ENCODE results near the gene BNIP3. TPM values are rescaled to one million over a fixed set of nuclear protein-coding genes. Genes with fewer than 3 reads are reported as not detected.

The BNIP3 gene
- total RNA-seq, 1 experiment from 2014 or later: 113 TPM

- TF ChIP-seq E2F1 (CRISPR knock-in tag; IDR thresholded peaks at IDR 0.05) (no peak), KAT7 (CRISPR knock-in tag; IDR thresholded peaks at IDR 0.05; ENCODE audit: borderline replicate concordance) (no peak), ZNF532 (CRISPR knock-in tag; IDR thresholded peaks at IDR 0.05; ENCODE audit: borderline replicate concordance) (no peak), ATF6 (CRISPR knock-in tag; IDR thresholded peaks at IDR 0.05) (no peak), PRRX2 (CRISPR knock-in tag; IDR thresholded peaks at IDR 0.05) (no peak)
These were observed 21.7 kb upstream of the BNIP3 start (continued) for GRCh38 chr10:132003282-132003924.

GRCh38 chr10:132002004-132002403, 20.3 kb upstream of the BNIP3 start:
- Mint-ChIP-seq H3K36me3 (peaks cover 15% of the 10 kb centered on the region), H3K27me3 (ENCODE audit: low read depth) (no peaks in the 10 kb centered on the region), H3K4me1 (peaks cover 75% of the 10 kb centered on the region), H3K27ac (no peak overlapping the region), H3K9me3 (peaks cover 14% of the 10 kb centered on the region), H3K4me3 (no peak overlapping the region)
- no peak for ATAC-seq
- CTCF ChIA-PET: interaction anchor here (0.9 to 6.7 kb wide), 6 partner anchors 9 to 140 kb away, joined by 3 to 112 read pairs (median 4); partner anchors contain the start of gene BNIP3
- POLR2A ChIA-PET: no interaction called here
- no peak for TF ChIP-seq IRF2 (CRISPR knock-in tag; IDR thresholded peaks at IDR 0.05; ENCODE audit: borderline replicate concordance, low read depth)
- no peak for DNase-seq (ENCODE audit: low spot score)

- Mint-ChIP-seq H3K36me3 (peaks cover 15% of the 10 kb centered on the region), H3K4me3 (no peak overlapping the region), H3K9me3 (peaks cover 14% of the 10 kb centered on the region), H3K27me3 (ENCODE audit: low read depth) (no peaks in the 10 kb centered on the region), H3K27ac (peak overlapping the region; percentile 72), H3K4me1 (peaks cover 75% of the 10 kb centered on the region)
- peak; percentile 75 for ATAC-seq
- CTCF ChIA-PET: interaction anchor here (0.6 to 6.7 kb wide), 12 partner anchors 9 to 1350 kb away, joined by 3 to 112 read pairs (median 3); partner anchors contain the start of gene BNIP3
- TF ChIP-seq E2F1 (CRISPR knock-in tag; IDR thresholded peaks at IDR 0.05) (no peak), SP1 (CRISPR knock-in tag; conservative IDR thresholded peaks at IDR 0.05) (0 out of 2 replicates have a peak, but pooled peaks have one; percentile 36), ZNF121 (CRISPR knock-in tag; IDR thresholded peaks at IDR 0.05) (no peak), FOXP1 (CRISPR knock-in tag; IDR thresholded peaks at IDR 0.05; ENCODE audit: borderline replicate concordance) (peak; percentile 35; the same call in 1 of the 2 replicates), USF2 (CRISPR knock-in tag; IDR thresholded peaks at IDR 0.05) (peak; percentile 73), ZNF425 (CRISPR knock-in tag; conservative IDR thresholded peaks at IDR 0.05) (no peak), USF1 (CRISPR knock-in tag; IDR thresholded peaks at IDR 0.05) (peak; percentile 47; the same call in 1 of the 2 replicates), ZNF423 (CRISPR knock-in tag; IDR thresholded peaks at IDR 0.05) (no peak; the same call in 1 of the 2 replicates), NFYB (CRISPR knock-in tag; conservative IDR thresholded peaks at IDR 0.05; ENCODE audit: low read depth) (peak; percentile 29; the same call in 1 of the 2 replicates), ZBTB21 (CRISPR knock-in tag; IDR thresholded peaks at IDR 0.05; ENCODE audit: borderline replicate concordance) (0 out of 2 replicates have a peak, but pooled peaks have one; percentile 31)
- peak; percentile 46 for DNase-seq (ENCODE audit: low spot score)
- POLR2A ChIA-PET: no interaction called here
These were observed 19.7 kb upstream of the BNIP3 start for GRCh38 chr10:132001238-132001972.

Measured in WTC11 (cell line).